GM12878 (cell line): ENCODE data around the gene B4GALT7. TPM values are rescaled to one million over a fixed set of nuclear protein-coding genes. Genes with fewer than 3 reads are reported as not detected.

ENCODE experiments used
- ATAC-seq: fragments of 200-7000 bp; cut with Tn5 transposase; 3 replicates; pipeline ENCODE4 v1.9.1; 2020; ENCODE audit warnings: mild to moderate bottlenecking, moderate library complexity
- BruUV-seq: library from RNA; stranded (reverse); fragments of 400-500 nt; replicated peaks from 2 replicates; lab custom pipeline; 2021; lab: Mats Ljungman, UMichigan
- CTCF ChIA-PET: fragments of 300-600 bp; sonication (Branson Sonifier 250); formaldehyde crosslinking; extraction: SDS; loops from one replicate; lab custom pipeline; 2021; ENCODE audit warnings: inconsistent platforms; lab: Yijun Ruan, JAX
- POLR2A ChIA-PET: fragments of 350-600 bp; formaldehyde crosslinking; extraction: SDS; loops from one replicate; lab custom pipeline; 2021; ENCODE audit warnings: inconsistent platforms; lab: Charles Lee
- RAD21 ChIA-PET: fragments of 300-600 bp; sonication (Branson Sonifier 250); formaldehyde crosslinking; loops from one replicate; lab custom pipeline; 2023; ENCODE audit warnings: antibody characterized with exemption; ENCODE audit not compliant: unreplicated experiment; lab: Charles Lee
- SMC1A ChIA-PET: fragments of 300-600 bp; sonication (Branson Sonifier 250); formaldehyde crosslinking; loops from one replicate; lab custom pipeline; 2023; ENCODE audit not compliant: unreplicated experiment, uncharacterized antibody; lab: Charles Lee
- DNase-seq: peaks from one replicate; pipeline ENCODE4 v3.0.0-alpha.2; 2011; ENCODE audit warnings: low read depth, low spot score
- FAIRE-seq: peaks from 3 replicates; lab custom pipeline; 2011; peaks lifted over from hg19 to GRCh38; lab: Jason Lieb, UNC
- H2AFZ ChIP-seq: 2 replicates; pipeline ENCODE4 v1.6.0; 2011; ENCODE audit warnings: low read depth, low read length, control low read depth; ENCODE audit not compliant: control insufficient read depth
- H3K27ac ChIP-seq: 2 replicates; pipeline ENCODE4 v1.5.1; 2011; ENCODE audit warnings: control low read depth; ENCODE audit not compliant: control insufficient read depth, insufficient read depth
- H3K27me3 ChIP-seq, 2 experiments: replicated peaks in 1 of 2; 2 replicates each; pipeline versions ENCODE4 v1.6.0 to v1.6.1; 2011; ENCODE audit warnings: low read length in 1 of 2; ENCODE audit not compliant: control insufficient read depth in 2 of 2, insufficient read depth in 2 of 2
- H3K36me3 ChIP-seq, 2 experiments: 2 replicates each; pipeline ENCODE4 v1.5.1; 2011; ENCODE audit warnings: low read length in 1 of 2; ENCODE audit not compliant: control insufficient read depth in 2 of 2, insufficient read depth in 2 of 2
- H3K4me1 ChIP-seq: 2 replicates; pipeline ENCODE4 v1.6.1; 2011; ENCODE audit warnings: mild to moderate bottlenecking, low read length, moderate library complexity, mixed read lengths; ENCODE audit not compliant: control insufficient read depth, insufficient read depth
- H3K4me2 ChIP-seq: 2 replicates; pipeline ENCODE4 v1.6.0; 2011; ENCODE audit warnings: control low read depth; ENCODE audit not compliant: control insufficient read depth, insufficient read depth
- H3K4me3 ChIP-seq: fragments of 200-600 bp; sonication (generic); 2 replicates; pipeline ENCODE4 v1.5.1; 2016
- H3K79me2 ChIP-seq: 2 replicates; pipeline ENCODE4 v1.6.0; 2011; ENCODE audit warnings: low read length; ENCODE audit not compliant: control insufficient read depth, insufficient read depth
- H3K9ac ChIP-seq: 2 replicates; pipeline ENCODE4 v1.8.0; 2011; ENCODE audit warnings: low read length, control low read depth, mixed read lengths; ENCODE audit not compliant: control insufficient read depth, insufficient read depth
- H3K9me3 ChIP-seq: replicated peaks from 3 replicates; pipeline ENCODE4 v1.5.1; 2011; ENCODE audit warnings: mild to moderate bottlenecking, low read length; ENCODE audit not compliant: control insufficient read depth, insufficient read depth
- H4K20me1 ChIP-seq: 2 replicates; pipeline ENCODE4 v1.6.0; 2011; ENCODE audit not compliant: control insufficient read depth, insufficient read depth
- E4F1 ChIP-seq: fragments of 450-650 bp; IDR thresholded peaks from 2 replicates; pipeline ENCODE4 v1.6.1; 2018; ENCODE audit warnings: borderline replicate concordance, mild to moderate bottlenecking; ENCODE audit not compliant: partially characterized antibody
- HDAC6 ChIP-seq: fragments of 200-600 bp; sonication (generic); IDR thresholded peaks from one replicate; pipeline ENCODE4 v1.8.0; 2017; ENCODE audit warnings: antibody characterized with exemption; ENCODE audit not compliant: unreplicated experiment
- KLF5 ChIP-seq: fragments of 450-650 bp; IDR thresholded peaks from 2 replicates; pipeline ENCODE4 v1.6.1; 2014; ENCODE audit warnings: mild to moderate bottlenecking; ENCODE audit not compliant: partially characterized antibody
- LARP7 ChIP-seq: fragments of 450-650 bp; IDR thresholded peaks from 2 replicates; pipeline ENCODE4 v1.6.1; 2017; ENCODE audit warnings: mild to moderate bottlenecking
- MTA2 ChIP-seq: fragments of 450-650 bp; IDR thresholded peaks from 2 replicates; pipeline ENCODE4 v1.6.1; 2016; ENCODE audit warnings: low read depth, mild to moderate bottlenecking, moderate library complexity
- SIX5 ChIP-seq: IDR thresholded peaks from 2 replicates; pipeline ENCODE4 v1.6.1; 2011; ENCODE audit warnings: mild to moderate bottlenecking, low read depth, low read length, moderate library complexity; ENCODE audit not compliant: severe bottlenecking
- SP1 ChIP-seq: IDR thresholded peaks from one replicate; pipeline ENCODE4 v1.6.1; 2011; ENCODE audit warnings: low read depth, low read length
- SREBF2 ChIP-seq: IDR thresholded peaks from 2 replicates; pipeline ENCODE4 v1.6.1; 2012; ENCODE audit warnings: mild to moderate bottlenecking, low read length
- TAF1 ChIP-seq: IDR thresholded peaks from 2 replicates; pipeline ENCODE4 v1.6.1; 2011; ENCODE audit warnings: mild to moderate bottlenecking, low read depth, low read length, borderline replicate concordance
- ZBED1 ChIP-seq: IDR thresholded peaks from 2 replicates; pipeline ENCODE4 v1.6.1; 2016; ENCODE audit warnings: borderline replicate concordance
- ZNF207 ChIP-seq: fragments of 450-650 bp; IDR thresholded peaks from 2 replicates; pipeline ENCODE4 v1.6.1; 2014; ENCODE audit warnings: antibody characterized with exemption, mild to moderate bottlenecking, borderline replicate concordance
- ZNF24 ChIP-seq: fragments of 450-650 bp; IDR thresholded peaks from 2 replicates; pipeline ENCODE4 v1.6.1; 2017; ENCODE audit warnings: antibody characterized with exemption, mild to moderate bottlenecking
- ZNF687 ChIP-seq: fragments of 450-650 bp; IDR thresholded peaks from 2 replicates; pipeline ENCODE4 v1.6.1; 2017; ENCODE audit warnings: mild to moderate bottlenecking, moderate library complexity
- WGBS: methylation state at CpG from one replicate; pipeline ENCODE4 v1.1.6; 2016; ENCODE audit warnings: low lambda C conversion rate; ENCODE audit not compliant: insufficient replicate concordance, insufficient coverage; ENCODE audit errors: missing lambda C conversion rate; 5-methylcytosine and 5-hydroxymethylcytosine counted together
- in situ Hi-C: fragments of 300-500 bp; cut with MboI; formaldehyde crosslinking; loops from 9 replicates; pipeline ENCODE4 v1.14.3; 2018; ENCODE audit warnings: mixed read lengths
- intact Hi-C: fragments of 100-400 bp; cut with micrococcal nuclease; formaldehyde crosslinking; loops from one replicate; pipeline ENCODE4 v1.14.2; 2022; ENCODE audit not compliant: unreplicated experiment
- polyA plus RNA-seq, 11 experiments: library from polyadenylated mRNA; depleted of rRNA in 4 of 11; unstranded in 6 of 11; stranded (reverse) in 5 of 11; fragments of >200 nt; fragmentation: Nextera tagmentation in 4 of 11; fragmentation: Illumina TruSeq in 1 of 11; extraction: Ambion mirVana in 4 of 11; extraction: Trizol in 1 of 11; gene quantifications; 1 replicate in 1 of 11; 2 replicates in 10 of 11; pipeline versions ENCODE4 v1.2.1 to v1.2.3, GENCODE V29; 2011 to 2016; ENCODE audit warnings: inconsistent platforms in 2 of 11, missing spikeins in 2 of 11, low read depth in 1 of 11
- total RNA-seq, 4 experiments: library from RNA; depleted of rRNA in 3 of 4; stranded (reverse); fragments of >200 nt in 3 of 4; fragmentation: Illumina TruSeq in 1 of 4; extraction: Trizol in 1 of 4; gene quantifications; 2 replicates each; pipeline versions ENCODE4 v1.2.1 to v1.2.3, GENCODE V29; 2013 to 2021
- TF ChIP-seq, protein P1 (sequence below): fragments of 450-650 bp; IDR thresholded peaks from 2 replicates; pipeline ENCODE4 v1.6.1; 2016; ENCODE audit warnings: mild to moderate bottlenecking
- TF ChIP-seq, protein P2 (sequence below): fragments of 450-650 bp; IDR thresholded peaks from 2 replicates; pipeline ENCODE4 v1.6.1; 2016; ENCODE audit warnings: mild to moderate bottlenecking

The B4GALT7 gene
- total and polyA plus RNA-seq, 10 of the 15 experiments (the other 5 are each of a cell fraction or from before 2014, with no cell fraction given), result 0.34 to 27.3 (median 16.4) TPM

- no peak for TF ChIP-seq ZNF24
- TF ChIP-seq, protein P1, sequence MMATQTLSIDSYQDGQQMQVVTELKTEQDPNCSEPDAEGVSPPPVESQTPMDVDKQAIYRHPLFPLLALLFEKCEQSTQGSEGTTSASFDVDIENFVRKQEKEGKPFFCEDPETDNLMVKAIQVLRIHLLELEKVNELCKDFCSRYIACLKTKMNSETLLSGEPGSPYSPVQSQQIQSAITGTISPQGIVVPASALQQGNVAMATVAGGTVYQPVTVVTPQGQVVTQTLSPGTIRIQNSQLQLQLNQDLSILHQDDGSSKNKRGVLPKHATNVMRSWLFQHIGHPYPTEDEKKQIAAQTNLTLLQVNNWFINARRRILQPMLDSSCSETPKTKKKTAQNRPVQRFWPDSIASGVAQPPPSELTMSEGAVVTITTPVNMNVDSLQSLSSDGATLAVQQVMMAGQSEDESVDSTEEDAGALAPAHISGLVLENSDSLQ, result no peak
- TF ChIP-seq, protein P2, sequence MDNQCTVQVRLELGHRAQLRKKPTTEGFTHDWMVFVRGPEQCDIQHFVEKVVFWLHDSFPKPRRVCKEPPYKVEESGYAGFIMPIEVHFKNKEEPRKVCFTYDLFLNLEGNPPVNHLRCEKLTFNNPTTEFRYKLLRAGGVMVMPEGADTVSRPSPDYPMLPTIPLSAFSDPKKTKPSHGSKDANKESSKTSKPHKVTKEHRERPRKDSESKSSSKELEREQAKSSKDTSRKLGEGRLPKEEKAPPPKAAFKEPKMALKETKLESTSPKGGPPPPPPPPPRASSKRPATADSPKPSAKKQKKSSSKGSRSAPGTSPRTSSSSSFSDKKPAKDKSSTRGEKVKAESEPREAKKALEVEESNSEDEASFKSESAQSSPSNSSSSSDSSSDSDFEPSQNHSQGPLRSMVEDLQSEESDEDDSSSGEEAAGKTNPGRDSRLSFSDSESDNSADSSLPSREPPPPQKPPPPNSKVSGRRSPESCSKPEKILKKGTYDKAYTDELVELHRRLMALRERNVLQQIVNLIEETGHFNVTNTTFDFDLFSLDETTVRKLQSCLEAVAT, result no peak
- TF ChIP-seq SP1, result no peak
- TF ChIP-seq KLF5, result no peak
- no peak for TF ChIP-seq E4F1
- TF ChIP-seq ZBED1, result no peak
- TF ChIP-seq ZNF687, result no peak
- TF ChIP-seq HDAC6, result no peak
- TF ChIP-seq ZNF207, result no peak
- no peak for TF ChIP-seq SREBF2
- TF ChIP-seq LARP7, result no peak
- no peak for TF ChIP-seq SIX5
- TF ChIP-seq MTA2, result no peak
- TF ChIP-seq TAF1, result no peak
- FAIRE-seq (no peak), DNase-seq (no peak), ATAC-seq (no peak)
- H3K4me3 ChIP-seq, result no peak overlapping the region
- no peaks in the 10 kb centered on the region for H3K4me1 ChIP-seq
- no peak overlapping the region for H3K4me2 ChIP-seq
- CTCF ChIA-PET, result no interaction called here
- H3K27ac ChIP-seq, result no peak overlapping the region
- no peaks in the 10 kb centered on the region for H3K27me3 ChIP-seq
- intact Hi-C loops, result no loop called here
- no peak overlapping the region for H2AFZ ChIP-seq
- BruUV-seq, result no TSS peak
- H4K20me1 ChIP-seq, result no peaks in the 10 kb centered on the region
- no peaks in the 10 kb centered on the region for H3K79me2 ChIP-seq
- SMC1A ChIA-PET, result no interaction called here
- RAD21 ChIA-PET, result no interaction called here
- in situ Hi-C loops, result loop anchor here (25.0 kb wide), 1 partner anchor 1583 kb away; no protein-coding TSS in a partner anchor
- H3K36me3 ChIP-seq, result peaks cover 1 to 2% of the 10 kb centered on the region in 2 experiments; a peak in 2 of 4 replicates
- POLR2A ChIA-PET, result no interaction called here
- H3K9ac ChIP-seq, result no peak overlapping the region
- WGBS, result 87% methylated on average over 2 of the region's 2 CpGs
- H3K9me3 ChIP-seq, result no peaks in the 10 kb centered on the region
Measured at GRCh38 chr5:177620560-177620959, 20.6 kb downstream of the B4GALT7 start.
